Measurements from ENCODE around the gene EZR.

GRCh38 chr6:158762787-158763433 lies 56.3 kb downstream of the EZR start:
- TF ChIP-seq, protein P1, sequence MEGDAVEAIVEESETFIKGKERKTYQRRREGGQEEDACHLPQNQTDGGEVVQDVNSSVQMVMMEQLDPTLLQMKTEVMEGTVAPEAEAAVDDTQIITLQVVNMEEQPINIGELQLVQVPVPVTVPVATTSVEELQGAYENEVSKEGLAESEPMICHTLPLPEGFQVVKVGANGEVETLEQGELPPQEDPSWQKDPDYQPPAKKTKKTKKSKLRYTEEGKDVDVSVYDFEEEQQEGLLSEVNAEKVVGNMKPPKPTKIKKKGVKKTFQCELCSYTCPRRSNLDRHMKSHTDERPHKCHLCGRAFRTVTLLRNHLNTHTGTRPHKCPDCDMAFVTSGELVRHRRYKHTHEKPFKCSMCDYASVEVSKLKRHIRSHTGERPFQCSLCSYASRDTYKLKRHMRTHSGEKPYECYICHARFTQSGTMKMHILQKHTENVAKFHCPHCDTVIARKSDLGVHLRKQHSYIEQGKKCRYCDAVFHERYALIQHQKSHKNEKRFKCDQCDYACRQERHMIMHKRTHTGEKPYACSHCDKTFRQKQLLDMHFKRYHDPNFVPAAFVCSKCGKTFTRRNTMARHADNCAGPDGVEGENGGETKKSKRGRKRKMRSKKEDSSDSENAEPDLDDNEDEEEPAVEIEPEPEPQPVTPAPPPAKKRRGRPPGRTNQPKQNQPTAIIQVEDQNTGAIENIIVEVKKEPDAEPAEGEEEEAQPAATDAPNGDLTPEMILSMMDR (IDR thresholded peaks at IDR 0.05): no peak
- TF ChIP-seq, protein P2, sequence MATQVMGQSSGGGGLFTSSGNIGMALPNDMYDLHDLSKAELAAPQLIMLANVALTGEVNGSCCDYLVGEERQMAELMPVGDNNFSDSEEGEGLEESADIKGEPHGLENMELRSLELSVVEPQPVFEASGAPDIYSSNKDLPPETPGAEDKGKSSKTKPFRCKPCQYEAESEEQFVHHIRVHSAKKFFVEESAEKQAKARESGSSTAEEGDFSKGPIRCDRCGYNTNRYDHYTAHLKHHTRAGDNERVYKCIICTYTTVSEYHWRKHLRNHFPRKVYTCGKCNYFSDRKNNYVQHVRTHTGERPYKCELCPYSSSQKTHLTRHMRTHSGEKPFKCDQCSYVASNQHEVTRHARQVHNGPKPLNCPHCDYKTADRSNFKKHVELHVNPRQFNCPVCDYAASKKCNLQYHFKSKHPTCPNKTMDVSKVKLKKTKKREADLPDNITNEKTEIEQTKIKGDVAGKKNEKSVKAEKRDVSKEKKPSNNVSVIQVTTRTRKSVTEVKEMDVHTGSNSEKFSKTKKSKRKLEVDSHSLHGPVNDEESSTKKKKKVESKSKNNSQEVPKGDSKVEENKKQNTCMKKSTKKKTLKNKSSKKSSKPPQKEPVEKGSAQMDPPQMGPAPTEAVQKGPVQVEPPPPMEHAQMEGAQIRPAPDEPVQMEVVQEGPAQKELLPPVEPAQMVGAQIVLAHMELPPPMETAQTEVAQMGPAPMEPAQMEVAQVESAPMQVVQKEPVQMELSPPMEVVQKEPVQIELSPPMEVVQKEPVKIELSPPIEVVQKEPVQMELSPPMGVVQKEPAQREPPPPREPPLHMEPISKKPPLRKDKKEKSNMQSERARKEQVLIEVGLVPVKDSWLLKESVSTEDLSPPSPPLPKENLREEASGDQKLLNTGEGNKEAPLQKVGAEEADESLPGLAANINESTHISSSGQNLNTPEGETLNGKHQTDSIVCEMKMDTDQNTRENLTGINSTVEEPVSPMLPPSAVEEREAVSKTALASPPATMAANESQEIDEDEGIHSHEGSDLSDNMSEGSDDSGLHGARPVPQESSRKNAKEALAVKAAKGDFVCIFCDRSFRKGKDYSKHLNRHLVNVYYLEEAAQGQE (IDR thresholded peaks at IDR 0.05; ENCODE audit: insufficient read depth in 1 of 2, low read depth in 2 of 2, low read length in 1 of 2): no peak
- TF ChIP-seq TCF7L2 (IDR thresholded peaks at IDR 0.05; ENCODE audit: low read depth, low read length): no peak
